Naive thymus-derived CD4-positive, alpha-beta T cell (primary cell): ENCODE measurements around the gene RIC3. TPM values are rescaled to one million over a fixed set of nuclear protein-coding genes. Genes with fewer than 3 reads are reported as not detected.
A peak's percentile ranks its signal among the peaks of the same experiment; 100 is the strongest.

Source experiments
- ATAC-seq: fragments of 150-1000 bp; cut with Tn5 transposase; 2 replicates; pipeline ENCODE4 v1.10.0; 2021; ENCODE audit warnings: mild to moderate bottlenecking, moderate library complexity
- CTCF ChIA-PET: fragments of 350-600 bp; sonication (Branson Sonifier 250); formaldehyde crosslinking; loops from one replicate; lab custom pipeline; 2021; ENCODE audit warnings: antibody characterized with exemption; lab: Charles Lee
- POLR2A ChIA-PET: fragments of 350-600 bp; sonication (Branson Sonifier 250); formaldehyde crosslinking; loops from one replicate; lab custom pipeline; 2021; ENCODE audit warnings: antibody characterized with exemption, inconsistent platforms; lab: Charles Lee
- DNase-seq, 9 donors: peaks; one replicate each; pipeline versions ENCODE4 v3.0.0 to v3.0.0-alpha.2; 2020 to 2022; ENCODE audit warnings: mixed read lengths in 1 of 9
- H3K27ac ChIP-seq: one replicate; pipeline ENCODE4 v1.7.0; 2013; ENCODE audit warnings: mild to moderate bottlenecking, low read depth, low read length, moderate library complexity
- H3K27me3 ChIP-seq, 2 donors: one replicate each; pipeline ENCODE4 v1.7.0; 2013; ENCODE audit warnings: low read length in 2 of 2, mild to moderate bottlenecking in 2 of 2, moderate library complexity in 2 of 2; ENCODE audit not compliant: control insufficient read depth in 2 of 2, insufficient read depth in 2 of 2
- H3K36me3 ChIP-seq, 3 experiments: 1 replicate in 2 of 3; 2 replicates in 1 of 3; pipeline ENCODE4 v1.7.0; 2013; ENCODE audit warnings: low read length in 3 of 3, mild to moderate bottlenecking in 3 of 3, moderate library complexity in 1 of 3; ENCODE audit not compliant: insufficient read depth in 3 of 3, control insufficient read depth in 2 of 3
- H3K4me1 ChIP-seq, 2 donors: one replicate each; pipeline ENCODE4 v1.7.0; 2013; ENCODE audit warnings: low read length in 2 of 2, mild to moderate bottlenecking in 2 of 2, moderate library complexity in 1 of 2; ENCODE audit not compliant: control insufficient read depth in 2 of 2, insufficient read depth in 2 of 2
- H3K4me3 ChIP-seq: 2 replicates; pipeline ENCODE4 v1.7.0; 2013; ENCODE audit warnings: mild to moderate bottlenecking, low read length
- H3K9me3 ChIP-seq, 3 experiments: 1 replicate in 2 of 3; 2 replicates in 1 of 3; pipeline ENCODE4 v1.7.0; 2013; ENCODE audit warnings: low read length in 3 of 3; ENCODE audit not compliant: control insufficient read depth in 2 of 3
- H3K27ac Mint-ChIP-seq, 9 donors: one replicate each; pipeline ENCODE4 v1.8.0; 2020 to 2022; ENCODE audit warnings: mixed read lengths in 9 of 9, mild to moderate bottlenecking in 8 of 9, moderate library complexity in 5 of 9, inconsistent platforms in 2 of 9
- H3K27me3 Mint-ChIP-seq, 5 donors: one replicate each; pipeline ENCODE4 v1.8.0; 2021 to 2022; ENCODE audit warnings: mixed read lengths in 5 of 5, mild to moderate bottlenecking in 1 of 5
- H3K36me3 Mint-ChIP-seq, 5 donors: one replicate each; pipeline ENCODE4 v1.8.0; 2020 to 2022; ENCODE audit warnings: mixed read lengths in 5 of 5, mild to moderate bottlenecking in 3 of 5, inconsistent platforms in 1 of 5
- H3K4me1 Mint-ChIP-seq, 7 donors: one replicate each; pipeline ENCODE4 v1.8.0; 2020 to 2022; ENCODE audit warnings: mixed read lengths in 7 of 7, mild to moderate bottlenecking in 3 of 7, inconsistent platforms in 1 of 7
- H3K4me3 Mint-ChIP-seq, 10 donors: one replicate each; pipeline ENCODE4 v1.8.0; 2020 to 2022; ENCODE audit warnings: mild to moderate bottlenecking in 10 of 10, mixed read lengths in 10 of 10, moderate library complexity in 6 of 10, inconsistent platforms in 2 of 10
- H3K9me3 Mint-ChIP-seq, 11 donors: one replicate each; pipeline ENCODE4 v1.8.0; 2020 to 2022; ENCODE audit warnings: mixed read lengths in 11 of 11, mild to moderate bottlenecking in 4 of 11, inconsistent platforms in 1 of 11, moderate library complexity in 1 of 11
- intact Hi-C, 2 donors: fragments of 100-400 bp; cut with micrococcal nuclease; formaldehyde crosslinking; loops; one replicate each; pipeline ENCODE4 v1.15.1; 2023
- polyA plus RNA-seq, 2 donors: library from polyadenylated mRNA; unstranded; fragments of 300-500 nt; fragmentation: Illumina TruSeq; gene quantifications; one replicate each; pipeline ENCODE4 v1.2.3, GENCODE V29; 2021
- total RNA-seq, 6 experiments: library from RNA in 5 of 6; stranded (reverse) in 5 of 6; gene quantifications; 1 replicate in 5 of 6; 2 replicates in 1 of 6; pipeline ENCODE4 v1.2.3 and lab custom pipeline; 2021 to 2026

The RIC3 gene
- total and polyA plus RNA-seq, 7 experiments from 2014 or later = 2.5 to 66.9 (median 32.7) TPM

- CTCF ChIA-PET = interaction anchor here (1.2 kb wide), 1 partner anchor 10 kb away, joined by 3 read pairs; no protein-coding TSS in a partner anchor
These were observed 59.1 kb downstream of the RIC3 start for GRCh38 chr11:8109675-8110074.

GRCh38 chr11:8108421-8108820, 60.4 kb downstream of the RIC3 start:
- CTCF ChIA-PET = interaction anchor here (1.4 kb wide), 1 partner anchor 10 kb away, joined by 3 read pairs; no protein-coding TSS in a partner anchor
- intact Hi-C loops = no loop called here

More at GRCh38 chr11:8109675-8110074, 59.1 kb downstream of the RIC3 start:
- peaks cover 0 to 3% (median 0%) of the 10 kb centered on the region in 3 experiments for H3K9me3 ChIP-seq
- Mint-ChIP-seq H3K4me3 (no peak overlapping the region), H3K36me3 (peaks cover 3 to 34% (median 18%) of the 10 kb centered on the region in 5 donors), H3K4me1 (no peaks in the 10 kb centered on the region), H3K27ac (peak overlapping the region in 1 of 9 donors; percentile 13), H3K27me3 (no peaks in the 10 kb centered on the region), H3K9me3 (peaks cover 0 to 11% (median 5%) of the 10 kb centered on the region in 11 donors)
- DNase-seq (no peak), ATAC-seq (no peak)
- H3K27me3 ChIP-seq = no peaks in the 10 kb centered on the region
- intact Hi-C loops = no loop called here
- POLR2A ChIA-PET = no interaction called here
- no peak overlapping the region for H3K4me3 ChIP-seq
- no peak overlapping the region for H3K27ac ChIP-seq
- no peaks in the 10 kb centered on the region for H3K4me1 ChIP-seq
- peaks cover 0 to 37% (median 0%) of the 10 kb centered on the region in 3 experiments for H3K36me3 ChIP-seq

GRCh38 chr11:8107642-8108041, 61.2 kb downstream of the RIC3 start:
- no peak overlapping the region for H3K4me3 ChIP-seq
- POLR2A ChIA-PET = no interaction called here
- no peaks in the 10 kb centered on the region for H3K27me3 Mint-ChIP-seq
- H3K27me3 ChIP-seq = no peaks in the 10 kb centered on the region
- H3K36me3 ChIP-seq = peaks cover 0 to 37% (median 0%) of the 10 kb centered on the region in 3 experiments
- H3K9me3 ChIP-seq = no peaks in the 10 kb centered on the region
- no peak overlapping the region for H3K4me3 Mint-ChIP-seq
- H3K36me3 Mint-ChIP-seq = peaks cover 0 to 25% (median 9%) of the 10 kb centered on the region in 5 donors
- no peaks in the 10 kb centered on the region for H3K9me3 Mint-ChIP-seq
- no peak overlapping the region for H3K27ac ChIP-seq
- no peaks in the 10 kb centered on the region for H3K4me1 ChIP-seq
- H3K4me1 Mint-ChIP-seq = no peaks in the 10 kb centered on the region
- intact Hi-C loops = no loop called here
- CTCF ChIA-PET = interaction anchor here (1.4 kb wide), 1 partner anchor 9 kb away, joined by 3 read pairs; no protein-coding TSS in a partner anchor
- no peak for DNase-seq
- H3K27ac Mint-ChIP-seq = peak overlapping the region in 1 of 9 donors; percentile 72
- ATAC-seq = no peak

More at GRCh38 chr11:8108421-8108820, 60.4 kb downstream of the RIC3 start:
- Mint-ChIP-seq H3K9me3 (peaks cover 0 to 2% (median 0%) of the 10 kb centered on the region in 11 donors), H3K4me1 (no peaks in the 10 kb centered on the region), H3K36me3 (peaks cover 0 to 28% (median 9%) of the 10 kb centered on the region in 5 donors), H3K27ac (no peak overlapping the region), H3K4me3 (no peak overlapping the region), H3K27me3 (no peaks in the 10 kb centered on the region)
- Histone ChIP-seq H3K36me3 (peaks cover 0 to 37% (median 0%) of the 10 kb centered on the region in 3 experiments), H3K27ac (no peak overlapping the region), H3K4me1 (no peaks in the 10 kb centered on the region), H3K9me3 (no peaks in the 10 kb centered on the region), H3K4me3 (no peak overlapping the region), H3K27me3 (no peaks in the 10 kb centered on the region)
- ATAC-seq (no peak), DNase-seq (no peak)
- POLR2A ChIA-PET = no interaction called here

- Mint-ChIP-seq H3K4me1 (no peaks in the 10 kb centered on the region), H3K4me3 (no peak overlapping the region), H3K36me3 (peaks cover 0 to 25% (median 9%) of the 10 kb centered on the region in 5 donors), H3K27me3 (no peaks in the 10 kb centered on the region), H3K27ac (no peak overlapping the region), H3K9me3 (no peaks in the 10 kb centered on the region)
- ChIA-PET POLR2A (interaction anchor here (0.6 kb wide), 1 partner anchor 27 kb away, joined by 3 read pairs; no protein-coding TSS in a partner anchor), CTCF (no interaction called here)
- Histone ChIP-seq H3K27ac (no peak overlapping the region), H3K4me1 (no peaks in the 10 kb centered on the region), H3K36me3 (peaks cover 0 to 37% (median 0%) of the 10 kb centered on the region in 3 experiments), H3K27me3 (no peaks in the 10 kb centered on the region), H3K9me3 (no peaks in the 10 kb centered on the region), H3K4me3 (no peak overlapping the region)
- intact Hi-C loops = no loop called here
- DNase-seq (no peak), ATAC-seq (no peak)
These were observed 62.1 kb downstream of the RIC3 start for GRCh38 chr11:8106679-8107078.

- H3K27ac ChIP-seq = no peak overlapping the region
- Mint-ChIP-seq H3K27ac (no peak overlapping the region), H3K36me3 (peaks cover 0 to 16% (median 2%) of the 10 kb centered on the region in 5 donors), H3K4me1 (no peaks in the 10 kb centered on the region), H3K27me3 (no peaks in the 10 kb centered on the region), H3K9me3 (no peaks in the 10 kb centered on the region), H3K4me3 (no peak overlapping the region)
- intact Hi-C loops = no loop called here
- H3K4me3 ChIP-seq = no peak overlapping the region
- H3K27me3 ChIP-seq = no peaks in the 10 kb centered on the region
- POLR2A ChIA-PET = no interaction called here
- H3K4me1 ChIP-seq = no peaks in the 10 kb centered on the region
- ATAC-seq (no peak), DNase-seq (no peak)
- no peaks in the 10 kb centered on the region for H3K9me3 ChIP-seq
- H3K36me3 ChIP-seq = peaks cover 0 to 31% (median 0%) of the 10 kb centered on the region in 3 experiments
- CTCF ChIA-PET = interaction anchor here (0.6 to 1.3 kb wide), 2 partner anchors 16 to 49 kb away, joined by 3 read pairs; no protein-coding TSS in a partner anchor
These were observed 63.2 kb downstream of the RIC3 start for GRCh38 chr11:8105666-8106065.

GRCh38 chr11:8105133-8105532, 63.7 kb downstream of the RIC3 start:
- Mint-ChIP-seq H3K27me3 (no peaks in the 10 kb centered on the region), H3K36me3 (peaks cover 0 to 14% (median 0%) of the 10 kb centered on the region in 5 donors), H3K4me1 (no peaks in the 10 kb centered on the region), H3K9me3 (no peaks in the 10 kb centered on the region), H3K27ac (no peak overlapping the region), H3K4me3 (no peak overlapping the region)
- H3K9me3 ChIP-seq = no peaks in the 10 kb centered on the region
- CTCF ChIA-PET = interaction anchor here (0.6 to 1.3 kb wide), 2 partner anchors 16 to 50 kb away, joined by 3 read pairs; no protein-coding TSS in a partner anchor
- no peak overlapping the region for H3K27ac ChIP-seq
- intact Hi-C loops = no loop called here
- no peaks in the 10 kb centered on the region for H3K27me3 ChIP-seq
- no peaks in the 10 kb centered on the region for H3K4me1 ChIP-seq
- no peak overlapping the region for H3K4me3 ChIP-seq
- ATAC-seq (no peak), DNase-seq (no peak)
- peaks cover 0 to 25% (median 0%) of the 10 kb centered on the region in 3 experiments for H3K36me3 ChIP-seq
- POLR2A ChIA-PET = no interaction called here
